HG03354 (cell line): ENCODE results near the gene ABT1.
A peak's percentile ranks its signal among the peaks of the same experiment; 100 is the strongest.

Source experiments
- ATAC-seq: cut with Tn5 transposase; IDR thresholded peaks from one replicate; pipeline ENCODE4 v1.9.1; 2021; ENCODE audit warnings: mild to moderate bottlenecking; ENCODE audit not compliant: unreplicated experiment, poor library complexity, severe bottlenecking

The ABT1 gene

DNA sequence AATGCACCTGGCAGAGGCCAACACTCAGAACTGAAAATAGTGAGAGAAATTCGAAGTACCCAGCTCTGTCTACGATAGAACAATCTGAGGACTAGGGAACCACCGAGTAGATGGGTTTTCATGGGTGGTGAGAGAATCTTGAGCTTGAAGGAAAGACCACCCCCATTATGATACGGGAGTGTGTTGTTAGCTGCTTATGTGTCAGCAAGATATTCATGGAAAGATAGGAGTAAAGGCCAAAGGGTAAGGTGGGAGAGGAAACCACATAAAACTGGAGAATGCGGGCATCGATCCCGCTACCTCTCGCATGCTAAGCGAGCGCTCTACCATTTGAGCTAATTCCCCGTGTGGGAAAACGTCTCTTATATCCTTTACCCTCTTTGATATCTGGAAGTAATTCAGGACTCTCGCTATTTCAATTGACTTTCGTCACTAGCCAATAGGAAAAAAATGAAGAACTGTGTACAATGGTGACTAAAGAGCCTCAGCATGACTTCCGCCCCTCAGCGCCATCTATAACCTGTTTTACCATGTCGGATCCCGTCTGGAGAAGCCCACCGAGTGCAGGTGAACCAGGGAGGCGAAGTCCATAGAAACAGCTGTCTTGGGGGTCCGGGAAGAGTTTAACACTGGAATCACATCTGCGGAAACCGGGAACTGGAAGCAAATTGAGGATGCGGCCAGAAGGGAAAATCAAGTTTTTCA is 25.0 kb upstream of the ABT1 start:
- no peak for ATAC-seq

DNA sequence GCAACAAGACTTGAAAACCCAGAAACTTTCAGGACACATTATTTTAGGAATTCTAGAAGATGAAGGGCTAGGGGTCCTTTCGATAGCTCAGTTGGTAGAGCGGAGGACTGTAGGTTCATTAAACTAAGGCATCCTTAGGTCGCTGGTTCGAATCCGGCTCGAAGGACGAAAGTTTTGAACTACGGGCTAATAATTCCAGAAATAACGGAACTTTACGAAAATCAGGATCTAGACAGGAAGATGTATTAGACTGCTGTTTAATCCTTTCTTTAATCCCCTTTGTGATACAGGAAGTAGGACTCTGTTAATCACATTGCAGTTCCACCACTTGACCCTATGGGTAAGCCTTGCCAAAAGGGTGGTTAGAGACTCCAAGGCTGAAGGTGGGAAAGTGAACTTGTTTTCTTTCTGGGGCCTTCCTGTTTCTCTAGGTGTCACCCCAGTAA is 21.2 kb upstream of the ABT1 start:
- no peak for ATAC-seq

DNA sequence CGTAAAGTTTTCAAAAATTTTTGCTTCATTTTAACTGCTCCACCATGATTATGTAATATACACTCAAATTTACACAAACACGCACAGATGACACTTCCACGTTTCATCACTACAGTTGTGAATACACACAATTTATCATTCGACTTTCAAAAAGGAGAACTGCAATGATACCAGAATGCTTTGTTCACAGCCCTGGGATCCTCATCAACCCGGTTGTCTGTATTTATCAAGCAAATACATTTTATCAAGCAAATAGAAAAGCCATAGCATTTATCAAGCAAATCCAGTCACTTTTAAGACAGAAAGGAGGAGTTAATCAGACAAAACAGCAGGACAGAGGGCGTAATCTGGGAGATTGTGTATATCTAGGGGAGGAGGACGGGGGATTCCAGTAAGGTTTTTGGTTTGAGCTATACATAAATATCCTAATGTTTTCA is 20.3 kb upstream of the ABT1 start:
- ATAC-seq = no peak

DNA sequence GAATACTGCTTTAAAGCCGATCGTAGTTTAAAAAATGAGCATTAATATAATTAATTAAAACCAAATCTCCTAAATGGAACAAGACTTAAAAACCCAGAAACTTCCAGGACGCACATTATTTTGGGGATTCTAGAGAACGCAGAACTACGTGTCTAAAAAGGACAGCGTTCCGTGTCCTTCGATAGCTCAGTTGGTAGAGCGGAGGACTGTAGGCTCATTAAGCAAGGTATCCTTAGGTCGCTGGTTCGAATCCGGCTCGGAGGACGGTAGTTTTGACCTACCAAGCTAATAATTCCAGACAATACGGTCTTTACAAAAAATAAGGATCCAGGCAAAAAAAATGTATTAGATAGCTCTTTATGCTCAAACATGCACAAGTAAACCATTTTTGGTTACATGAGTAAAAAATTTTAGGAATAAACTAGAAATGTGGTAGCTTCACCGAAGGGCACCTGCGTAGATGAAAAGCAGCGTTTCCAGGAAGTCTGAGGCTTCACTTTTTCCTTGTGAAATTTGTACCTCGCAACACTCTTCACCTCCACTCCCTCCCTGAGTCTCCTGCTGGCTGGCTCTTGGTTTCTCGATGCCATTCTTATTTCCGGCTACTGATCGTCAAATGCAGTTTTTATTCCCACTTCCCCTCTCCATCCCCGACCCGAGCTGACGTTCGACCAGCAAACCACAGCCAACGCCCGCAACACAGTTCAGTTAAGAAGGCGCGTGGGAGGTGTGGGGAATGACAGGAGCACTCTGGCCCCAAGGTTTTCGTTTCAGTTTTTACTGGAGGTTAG is 19.6 kb upstream of the ABT1 start:
- ATAC-seq = no peak

DNA sequence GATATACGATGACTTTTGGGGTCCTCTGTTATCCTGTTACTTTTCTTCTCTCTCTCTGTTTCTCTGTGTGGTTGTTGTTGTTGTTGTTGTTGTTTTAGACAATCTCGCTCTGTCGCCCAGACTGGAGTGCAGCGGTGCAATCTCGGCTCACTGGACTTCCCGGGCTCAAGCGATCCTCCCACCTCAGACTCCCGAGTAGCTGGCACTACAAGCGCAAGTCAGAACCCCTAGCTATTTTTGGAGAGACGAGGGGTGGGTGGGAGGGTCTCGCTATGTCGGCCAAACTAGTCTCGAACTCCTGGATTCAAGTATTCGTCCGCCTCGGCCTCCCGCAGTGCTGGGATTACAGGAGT is 19.1 kb upstream of the ABT1 start:
- ATAC-seq = no peak

DNA sequence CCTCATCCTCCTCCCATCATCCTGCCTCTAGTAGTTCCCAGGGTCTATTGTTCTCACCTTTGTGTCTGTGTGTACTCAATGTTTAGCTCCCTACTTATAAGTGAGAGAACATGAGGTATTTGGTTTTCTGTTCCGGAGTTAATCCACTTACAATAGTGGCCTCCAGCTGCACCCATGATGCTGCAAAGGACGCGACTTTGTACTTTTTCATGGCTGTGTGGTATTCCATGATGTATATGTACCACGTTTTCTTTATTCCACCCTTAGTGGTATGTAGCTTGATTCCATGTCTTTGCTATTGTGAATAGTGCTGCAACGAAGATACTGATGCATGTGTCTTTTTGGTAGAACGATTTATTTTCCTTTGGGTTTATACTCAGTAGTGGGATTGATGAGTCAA is 18.5 kb upstream of the ABT1 start:
- ATAC-seq = no peak

DNA sequence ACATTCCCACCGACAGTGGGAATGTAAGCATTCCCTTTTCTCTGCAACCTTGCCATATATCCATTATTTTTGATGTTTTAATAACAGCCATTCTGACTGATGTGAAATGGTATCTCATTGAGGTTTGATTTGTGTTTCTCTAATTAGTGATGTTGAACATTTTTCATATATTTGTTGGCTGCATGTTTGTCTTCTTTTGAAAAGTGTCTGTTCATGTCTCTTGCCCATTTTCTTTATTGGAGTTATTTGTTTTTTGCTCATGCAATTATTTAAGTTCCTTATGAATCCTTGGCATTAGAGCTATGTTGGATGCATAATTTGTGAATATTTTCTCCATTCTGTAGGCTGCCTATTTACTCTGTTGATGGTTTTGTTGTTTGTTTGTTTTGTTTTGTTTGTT is 18.0 kb upstream of the ABT1 start:
- ATAC-seq = no peak

DNA sequence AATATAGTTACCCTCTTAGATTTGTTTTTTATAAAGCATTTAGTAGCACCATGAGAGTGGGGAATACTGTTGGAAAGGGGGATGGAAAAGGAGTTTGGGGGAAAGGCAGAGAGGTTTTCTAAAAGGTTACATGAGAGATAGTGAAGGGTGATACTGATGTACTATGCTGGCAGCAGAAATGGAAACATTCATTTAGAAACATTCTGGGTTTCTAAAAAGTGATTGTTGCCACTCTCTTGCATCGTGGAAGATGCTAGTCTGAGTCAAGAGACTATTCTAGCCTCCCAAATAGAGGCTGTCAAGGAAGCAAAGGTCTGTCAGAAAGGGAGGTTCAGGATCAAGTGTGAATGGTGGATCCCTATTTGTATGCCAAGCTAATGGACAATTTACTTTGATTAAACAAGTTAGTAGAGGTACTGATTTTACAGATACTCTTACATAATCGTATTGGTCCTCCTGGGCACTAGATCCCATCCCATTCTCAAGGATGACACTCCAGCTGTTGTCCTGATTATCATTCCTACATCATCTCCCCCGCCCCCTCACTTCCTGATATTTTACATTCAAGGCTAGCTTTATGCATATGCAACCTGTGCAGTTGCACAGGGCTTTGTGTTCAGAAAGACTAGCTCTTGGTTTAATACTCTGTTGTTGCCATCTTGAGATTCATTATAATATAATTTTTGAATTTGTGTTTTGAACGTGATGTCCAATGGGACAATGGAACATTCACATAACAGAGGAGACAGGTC is 15.4 kb upstream of the ABT1 start:
- no peak for ATAC-seq

DNA sequence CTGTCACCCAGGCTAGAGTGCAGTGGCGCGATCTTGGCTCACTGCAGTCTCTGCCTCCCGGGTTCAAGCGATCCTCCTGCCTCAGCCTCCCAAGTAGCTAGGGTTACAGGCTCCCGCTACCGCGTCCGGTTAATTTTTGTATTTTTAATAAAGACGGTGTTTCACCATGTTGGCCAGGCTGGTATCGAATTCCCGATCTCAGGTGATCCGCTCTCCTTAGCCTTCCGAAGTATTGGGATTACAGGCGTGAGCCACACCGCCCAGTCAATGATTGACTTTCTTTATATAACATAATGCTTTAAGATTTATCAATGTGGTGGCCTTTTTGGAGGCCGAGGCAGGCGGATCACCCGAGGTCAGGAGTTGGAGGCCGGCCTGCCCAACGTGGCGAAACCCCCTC is 7.8 kb upstream of the ABT1 start:
- no peak for ATAC-seq

DNA sequence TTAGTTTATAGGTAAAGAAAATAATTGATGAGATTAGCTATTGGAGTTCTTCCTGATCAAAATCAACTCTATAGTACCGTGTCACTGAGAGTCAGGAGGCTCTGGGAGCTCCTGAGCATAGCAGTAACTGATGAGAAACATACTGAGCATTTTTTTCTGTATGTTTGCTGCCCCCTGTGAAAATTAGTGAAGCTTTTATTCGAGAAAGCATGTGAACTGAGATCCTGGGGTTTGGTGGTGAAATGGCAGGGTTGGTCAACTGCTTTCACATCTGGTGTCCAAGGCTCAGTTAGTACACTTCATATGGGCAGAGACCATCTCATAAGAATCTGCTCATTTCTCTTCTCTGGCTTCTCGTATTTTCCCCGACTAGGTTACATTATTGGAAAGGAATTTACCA is 4.1 kb upstream of the ABT1 start:
- ATAC-seq = no peak

DNA sequence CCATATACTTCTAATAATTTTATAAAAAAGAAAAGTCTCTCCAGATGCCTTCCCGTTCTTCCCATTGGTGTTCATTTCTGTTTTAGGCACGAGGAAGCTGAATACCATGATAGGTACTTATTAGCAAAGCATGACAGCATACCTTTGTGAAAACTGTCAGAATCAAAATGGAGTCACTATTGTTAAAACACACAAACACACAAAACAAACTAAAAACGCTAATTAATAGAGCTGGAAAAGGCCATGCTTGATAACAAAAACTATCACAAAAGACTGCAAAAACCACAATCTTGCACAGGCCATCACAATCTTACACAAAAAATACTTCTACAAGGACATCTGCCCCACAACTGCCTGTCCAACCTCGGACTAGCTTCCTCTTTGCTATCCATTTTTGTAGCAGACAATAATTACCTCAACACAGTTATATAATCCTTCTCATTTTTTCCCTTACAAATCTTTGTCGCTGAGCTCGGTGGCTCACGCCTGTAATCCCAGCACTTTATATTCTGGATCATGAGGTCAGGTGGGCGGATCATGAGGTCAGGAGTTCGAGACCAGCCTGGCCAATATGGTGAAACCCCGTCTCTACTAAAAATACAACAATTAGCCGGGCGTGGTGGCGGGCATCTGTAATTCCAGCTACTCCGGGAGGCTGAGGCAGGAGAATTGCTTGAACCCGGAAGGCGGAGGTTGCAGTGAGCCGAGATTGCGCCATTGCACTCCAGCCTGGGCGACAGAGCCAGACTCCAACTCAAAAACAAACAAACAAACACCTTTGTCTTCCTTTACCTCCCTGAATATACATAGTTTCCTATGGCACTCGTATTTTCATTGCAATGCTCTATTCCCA is 3.2 kb upstream of the ABT1 start:
- ATAC-seq = no peak

DNA sequence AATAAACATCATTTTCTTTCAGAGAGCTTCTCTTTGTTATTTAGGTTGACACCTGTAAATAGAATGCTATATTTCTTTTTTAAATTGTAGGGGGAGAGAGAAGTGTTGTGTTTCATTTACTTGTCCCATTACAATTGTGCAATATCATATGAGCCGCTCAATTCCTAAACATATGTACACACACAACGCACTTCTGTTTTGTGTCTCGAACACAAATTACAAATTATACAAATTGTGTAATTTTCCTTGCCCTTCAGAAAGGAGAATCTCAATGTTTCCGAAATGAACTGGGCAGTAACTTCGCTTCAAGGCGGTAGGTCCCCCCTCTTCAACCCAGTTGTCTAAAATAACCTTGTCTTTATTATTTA is 2.6 kb upstream of the ABT1 start:
- ATAC-seq = no peak

DNA sequence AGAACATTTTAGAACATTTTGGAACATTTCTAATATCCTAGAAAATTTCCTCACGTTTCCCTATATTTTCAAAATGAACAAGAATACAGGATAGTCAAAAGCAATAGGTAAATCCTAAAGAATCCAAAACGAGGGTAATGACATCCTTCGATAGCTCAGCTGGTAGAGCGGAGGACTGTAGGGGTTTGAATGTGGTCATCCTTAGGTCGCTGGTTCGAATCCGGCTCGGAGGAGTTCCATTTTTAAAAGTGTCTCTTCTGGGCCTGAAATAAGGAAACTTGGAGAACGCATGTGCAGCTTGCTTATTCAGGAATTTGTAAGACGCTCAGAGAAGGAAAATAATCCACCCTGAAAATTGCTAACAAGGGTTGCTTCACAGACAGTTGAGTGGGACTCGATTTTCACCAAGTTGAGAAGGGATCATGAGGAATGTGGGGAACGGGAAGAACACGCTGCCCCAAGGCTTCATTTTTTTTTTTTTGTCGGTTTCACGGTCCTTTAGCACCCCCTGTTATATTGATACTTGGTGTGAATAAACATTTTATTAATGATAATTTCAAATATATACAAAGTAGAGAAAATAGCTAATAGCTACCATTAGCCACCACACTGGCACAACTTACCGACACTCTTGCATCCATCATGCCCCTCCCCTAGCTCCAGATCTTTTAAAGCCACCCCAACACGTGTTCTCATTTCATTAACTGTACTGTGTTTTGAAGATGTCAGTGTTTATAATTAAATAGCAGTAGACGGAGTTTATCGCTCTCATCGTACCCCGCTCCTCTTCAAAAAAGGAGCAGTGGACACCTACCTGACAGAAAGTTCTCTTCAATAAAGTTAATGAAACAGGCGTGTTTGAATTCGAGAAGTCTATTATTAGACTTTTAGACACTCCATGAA is 1.8 kb upstream of the ABT1 start:
- ATAC-seq = no peak

DNA sequence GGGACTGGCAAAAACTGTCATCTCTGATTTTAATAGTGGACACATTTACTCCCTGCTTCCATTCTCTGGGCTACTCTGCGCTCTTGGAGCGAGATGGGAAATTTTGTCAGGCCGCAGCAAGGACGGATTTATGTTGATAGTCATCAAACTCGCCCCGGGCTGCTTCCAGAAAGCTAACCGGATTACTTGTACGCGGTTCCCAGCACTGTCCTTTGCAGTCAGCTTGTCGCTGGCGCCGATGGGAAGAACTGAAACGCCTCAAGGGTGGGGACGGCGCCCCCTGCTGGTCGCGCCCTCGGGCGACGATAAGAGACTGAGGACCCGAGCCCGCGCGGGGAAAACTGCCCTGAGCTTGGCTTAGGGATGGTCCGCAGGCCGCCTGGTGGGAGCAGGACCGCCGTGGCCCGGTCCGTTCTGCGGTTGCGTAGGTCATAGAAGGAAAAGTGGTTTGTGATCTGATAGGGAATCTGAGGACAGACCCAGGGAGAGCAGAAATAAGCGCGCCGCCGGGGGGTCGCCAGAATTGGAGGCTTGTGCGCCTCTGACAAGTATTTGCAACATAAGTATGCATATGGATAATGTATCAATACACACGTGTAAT is 984 bp upstream of the ABT1 start:
- ATAC-seq = peak; percentile 67

DNA sequence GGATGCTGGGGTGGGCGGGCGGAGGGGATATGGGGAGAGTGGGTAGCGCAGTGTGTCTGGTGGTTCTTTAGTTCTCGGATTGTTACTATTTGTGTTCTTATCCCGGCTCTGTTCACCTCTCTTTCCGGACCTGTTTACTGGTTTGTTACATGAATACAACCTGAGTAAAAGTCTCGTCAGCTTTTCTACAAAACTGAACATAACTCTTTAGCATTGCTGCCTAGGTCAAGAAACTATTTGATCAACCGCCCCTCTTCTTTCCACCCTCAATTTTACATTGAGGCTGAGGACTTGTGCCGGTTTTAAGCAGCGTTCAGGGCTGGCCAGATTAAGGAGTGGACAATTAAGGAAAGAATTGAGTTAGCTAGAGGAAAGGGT is 625 bp downstream of the ABT1 start:
- ATAC-seq = no peak

DNA sequence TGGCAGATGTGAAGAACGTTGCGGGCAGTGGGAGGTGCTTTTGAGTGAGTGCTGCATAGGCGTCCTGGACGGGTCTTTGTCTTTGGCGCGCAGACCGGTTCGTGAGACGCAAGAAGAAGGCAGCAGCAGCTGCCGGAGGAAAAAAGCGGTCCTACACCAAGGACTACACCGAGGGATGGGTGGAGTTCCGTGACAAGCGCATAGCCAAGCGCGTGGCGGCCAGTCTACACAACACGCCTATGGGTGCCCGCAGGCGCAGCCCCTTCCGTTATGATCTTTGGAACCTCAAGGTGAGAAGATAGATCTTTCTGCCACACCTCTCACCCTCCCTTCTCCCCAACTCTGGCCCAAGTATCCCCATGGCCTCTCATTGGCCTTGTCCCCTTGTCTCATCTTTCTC is 1.1 kb downstream of the ABT1 start:
- no peak for ATAC-seq

DNA sequence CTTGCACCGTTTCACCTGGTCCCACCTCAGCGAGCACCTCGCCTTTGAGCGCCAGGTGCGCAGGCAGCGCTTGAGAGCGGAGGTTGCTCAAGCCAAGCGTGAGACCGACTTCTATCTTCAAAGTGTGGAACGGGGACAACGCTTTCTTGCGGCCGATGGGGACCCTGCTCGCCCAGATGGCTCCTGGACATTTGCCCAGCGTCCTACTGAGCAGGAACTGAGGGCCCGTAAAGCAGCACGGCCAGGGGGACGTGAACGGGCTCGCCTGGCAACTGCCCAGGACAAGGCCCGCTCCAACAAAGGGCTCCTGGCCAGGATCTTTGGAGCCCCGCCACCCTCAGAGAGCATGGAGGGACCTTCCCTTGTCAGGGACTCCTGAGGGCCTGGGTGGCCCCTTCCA is 1.5 kb downstream of the ABT1 start:
- ATAC-seq = no peak

DNA sequence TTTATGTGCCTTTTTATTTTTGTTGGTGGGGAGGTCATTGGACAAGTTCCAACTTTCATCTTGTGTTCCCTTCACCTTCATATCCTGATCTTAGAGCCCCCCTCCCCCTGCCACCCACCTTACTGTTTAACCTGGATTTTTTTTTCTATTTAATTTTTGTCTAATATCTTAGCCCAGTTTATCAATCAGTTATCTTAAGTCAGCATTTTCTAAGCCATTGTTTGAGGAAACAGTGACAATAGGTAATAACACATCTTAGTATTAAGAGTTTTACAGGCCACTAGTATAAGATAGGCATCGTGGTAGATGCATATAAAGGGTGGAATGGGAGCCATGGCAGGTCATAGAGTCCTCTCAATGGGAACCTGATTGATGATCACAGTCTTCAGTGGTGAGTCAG is 2.4 kb downstream of the ABT1 start:
- no peak for ATAC-seq

DNA sequence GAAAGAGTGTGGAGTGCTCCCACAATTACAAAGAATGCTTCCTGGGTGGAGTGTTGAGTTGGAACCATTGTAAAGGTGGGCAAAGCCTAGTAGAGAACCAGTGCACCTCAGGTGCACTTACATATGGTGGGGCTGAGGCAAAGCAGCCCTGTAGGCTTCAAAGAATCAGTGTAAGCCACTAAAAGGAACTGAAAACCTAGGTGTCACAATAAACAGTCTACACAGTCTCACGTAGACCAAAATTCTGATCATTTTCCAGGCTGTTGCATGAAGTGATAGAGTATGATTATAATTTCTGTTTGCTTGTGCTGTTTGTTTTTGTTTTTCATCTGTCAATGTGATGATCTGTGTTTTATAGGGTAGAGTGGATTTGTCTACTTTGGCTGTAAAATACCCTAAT is 2.8 kb downstream of the ABT1 start:
- ATAC-seq = no peak
